ENCODE measurements around the gene INKA2. TPM values are rescaled to one million over a fixed set of nuclear protein-coding genes. Genes with fewer than 3 reads are reported as not detected.

INKA2 gene
- polyA plus RNA-seq, 1 experiment = 2.7 TPM

GRCh38 chr1:111762332-111762731 lies 23.1 kb upstream of the INKA2 start:
- TF ChIP-seq, protein P1, sequence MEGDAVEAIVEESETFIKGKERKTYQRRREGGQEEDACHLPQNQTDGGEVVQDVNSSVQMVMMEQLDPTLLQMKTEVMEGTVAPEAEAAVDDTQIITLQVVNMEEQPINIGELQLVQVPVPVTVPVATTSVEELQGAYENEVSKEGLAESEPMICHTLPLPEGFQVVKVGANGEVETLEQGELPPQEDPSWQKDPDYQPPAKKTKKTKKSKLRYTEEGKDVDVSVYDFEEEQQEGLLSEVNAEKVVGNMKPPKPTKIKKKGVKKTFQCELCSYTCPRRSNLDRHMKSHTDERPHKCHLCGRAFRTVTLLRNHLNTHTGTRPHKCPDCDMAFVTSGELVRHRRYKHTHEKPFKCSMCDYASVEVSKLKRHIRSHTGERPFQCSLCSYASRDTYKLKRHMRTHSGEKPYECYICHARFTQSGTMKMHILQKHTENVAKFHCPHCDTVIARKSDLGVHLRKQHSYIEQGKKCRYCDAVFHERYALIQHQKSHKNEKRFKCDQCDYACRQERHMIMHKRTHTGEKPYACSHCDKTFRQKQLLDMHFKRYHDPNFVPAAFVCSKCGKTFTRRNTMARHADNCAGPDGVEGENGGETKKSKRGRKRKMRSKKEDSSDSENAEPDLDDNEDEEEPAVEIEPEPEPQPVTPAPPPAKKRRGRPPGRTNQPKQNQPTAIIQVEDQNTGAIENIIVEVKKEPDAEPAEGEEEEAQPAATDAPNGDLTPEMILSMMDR (IDR thresholded peaks at IDR 0.05; ENCODE audit: low read depth, low read length) = no peak
- Histone ChIP-seq H3K4me3 (ENCODE audit: low read depth, low read length) (no peak overlapping the region), H3K27me3 (ENCODE audit: control insufficient read depth, insufficient read depth, low read length) (no peaks in the 10 kb centered on the region), H3K9me3 (ENCODE audit: control insufficient read depth, insufficient read depth, low read length) (no peaks in the 10 kb centered on the region), H3K27ac (ENCODE audit: low read depth, low read length) (no peak overlapping the region)
- ChIA-PET POLR2A (interaction anchor here (0.6 to 0.7 kb wide), 2 partner anchors 277 to 337 kb away, joined by 3 to 6 read pairs; no protein-coding TSS in a partner anchor), CTCF (interaction anchor here (2.3 to 3.0 kb wide), 3 partner anchors 48 to 280 kb away, joined by 12 to 18 read pairs (median 15); no protein-coding TSS in a partner anchor)
- no peak for DNase-seq (ENCODE audit: low read depth, low spot score)

DNA sequence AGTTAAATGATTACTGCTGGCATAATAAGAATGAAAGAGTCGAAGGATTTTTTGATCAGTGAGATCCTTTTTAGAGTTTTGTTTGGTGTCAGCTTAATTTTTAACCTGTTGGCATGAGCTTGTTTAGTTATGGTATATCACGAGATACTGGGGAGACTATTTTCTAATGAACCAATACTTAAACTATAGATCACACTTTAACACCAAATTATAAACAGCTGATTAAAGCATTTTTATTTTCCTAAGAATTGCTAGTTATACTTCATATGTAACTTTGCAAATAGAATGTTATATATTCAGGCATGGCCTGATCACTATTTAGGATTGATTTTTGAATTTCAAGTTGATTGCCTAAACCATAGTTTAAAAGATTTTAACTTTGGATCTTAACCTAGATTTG lies 22.5 kb upstream of the INKA2 start:
- H3K27ac ChIP-seq (ENCODE audit: low read depth, low read length) = no peak overlapping the region

DNA sequence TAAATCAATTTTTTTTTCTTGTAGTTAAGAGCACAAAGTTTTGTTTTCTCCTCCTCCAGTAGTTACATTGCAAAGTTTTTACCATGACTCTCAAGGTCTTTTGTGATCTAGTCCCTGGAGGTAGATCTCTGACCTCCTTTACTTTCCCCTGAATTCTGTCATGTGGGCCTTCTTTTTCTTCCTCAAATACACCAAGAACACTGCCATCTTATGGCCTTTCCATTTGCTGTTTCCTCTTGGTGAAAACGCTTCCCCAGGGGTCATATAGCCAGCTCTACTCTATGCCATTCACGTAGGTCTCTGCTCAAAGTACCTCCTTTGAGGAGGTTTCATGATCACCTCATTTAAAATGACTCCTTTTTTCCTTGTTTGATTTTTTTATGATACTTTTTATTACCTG lies 19.2 kb upstream of the INKA2 start:
- no peaks in the 10 kb centered on the region for H3K27me3 ChIP-seq (ENCODE audit: control insufficient read depth, insufficient read depth, low read length)
- no peak overlapping the region for H3K27ac ChIP-seq (ENCODE audit: low read depth, low read length)
- no peak overlapping the region for H3K4me3 ChIP-seq (ENCODE audit: low read depth, low read length)
- no peak for DNase-seq (ENCODE audit: low read depth, low spot score)
- H3K9me3 ChIP-seq (ENCODE audit: control insufficient read depth, insufficient read depth, low read length) = no peaks in the 10 kb centered on the region; the same call in 1 of the 2 replicates
- TF ChIP-seq, protein P1 (IDR thresholded peaks at IDR 0.05; ENCODE audit: low read depth, low read length) = peak; percentile 28; the same call in 1 of the 2 replicates
- POLR2A ChIA-PET = no interaction called here
- CTCF ChIA-PET = interaction anchor here (0.6 to 1.3 kb wide), 3 partner anchors 251 to 278 kb away, joined by 3 read pairs; no protein-coding TSS in a partner anchor

More for the DNA sequence above, 22.5 kb upstream of the INKA2 start:
- TF ChIP-seq, protein P1 (IDR thresholded peaks at IDR 0.05; ENCODE audit: low read depth, low read length) = no peak
- CTCF ChIA-PET = interaction anchor here (0.6 to 3.0 kb wide), 5 partner anchors 8 to 543 kb away, joined by 4 to 18 read pairs (median 12); no protein-coding TSS in a partner anchor
- no peak overlapping the region for H3K4me3 ChIP-seq (ENCODE audit: low read depth, low read length)
- H3K9me3 ChIP-seq (ENCODE audit: control insufficient read depth, insufficient read depth, low read length) = no peaks in the 10 kb centered on the region
- no peak for DNase-seq (ENCODE audit: low read depth, low spot score)
- POLR2A ChIA-PET = no interaction called here
- no peaks in the 10 kb centered on the region for H3K27me3 ChIP-seq (ENCODE audit: control insufficient read depth, insufficient read depth, low read length)

DNA sequence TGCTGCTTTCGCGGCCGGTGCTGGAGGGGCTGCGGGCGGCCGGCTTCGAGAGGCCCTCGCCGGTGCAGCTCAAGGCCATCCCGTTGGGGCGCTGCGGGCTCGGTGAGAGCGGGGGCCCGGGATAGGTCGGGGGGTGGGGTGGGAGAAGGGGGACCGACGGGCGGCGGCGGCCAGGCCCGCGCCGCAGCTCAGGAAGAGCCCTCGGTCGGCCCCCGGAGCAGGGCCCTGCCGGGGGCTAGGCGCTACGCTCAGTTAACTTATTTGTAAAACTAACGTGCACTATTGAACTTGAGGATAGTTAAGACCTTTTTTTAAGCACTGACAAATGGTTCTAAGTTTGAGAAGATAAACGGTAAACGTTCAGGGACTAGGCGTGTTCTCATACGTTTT lies 16.9 kb upstream of the INKA2 start:
- H3K4me3 ChIP-seq (ENCODE audit: low read depth, low read length) = peak overlapping the region; percentile 92
- DNase-seq (ENCODE audit: low read depth, low spot score) = no peak
- H3K9me3 ChIP-seq (ENCODE audit: control insufficient read depth, insufficient read depth, low read length) = no peaks in the 10 kb centered on the region; the same call in 1 of the 2 replicates
- no peaks in the 10 kb centered on the region for H3K27me3 ChIP-seq (ENCODE audit: control insufficient read depth, insufficient read depth, low read length)
- TF ChIP-seq, protein P1 (IDR thresholded peaks at IDR 0.05; ENCODE audit: low read depth, low read length) = no peak
- ChIA-PET CTCF (interaction anchor here (0.6 to 4.6 kb wide), 7 partner anchors 12 to 606 kb away, joined by 3 to 48 read pairs (median 7); no protein-coding TSS in a partner anchor), POLR2A (no interaction called here)
- H3K27ac ChIP-seq (ENCODE audit: low read depth, low read length) = peak overlapping the region; percentile 96

DNA sequence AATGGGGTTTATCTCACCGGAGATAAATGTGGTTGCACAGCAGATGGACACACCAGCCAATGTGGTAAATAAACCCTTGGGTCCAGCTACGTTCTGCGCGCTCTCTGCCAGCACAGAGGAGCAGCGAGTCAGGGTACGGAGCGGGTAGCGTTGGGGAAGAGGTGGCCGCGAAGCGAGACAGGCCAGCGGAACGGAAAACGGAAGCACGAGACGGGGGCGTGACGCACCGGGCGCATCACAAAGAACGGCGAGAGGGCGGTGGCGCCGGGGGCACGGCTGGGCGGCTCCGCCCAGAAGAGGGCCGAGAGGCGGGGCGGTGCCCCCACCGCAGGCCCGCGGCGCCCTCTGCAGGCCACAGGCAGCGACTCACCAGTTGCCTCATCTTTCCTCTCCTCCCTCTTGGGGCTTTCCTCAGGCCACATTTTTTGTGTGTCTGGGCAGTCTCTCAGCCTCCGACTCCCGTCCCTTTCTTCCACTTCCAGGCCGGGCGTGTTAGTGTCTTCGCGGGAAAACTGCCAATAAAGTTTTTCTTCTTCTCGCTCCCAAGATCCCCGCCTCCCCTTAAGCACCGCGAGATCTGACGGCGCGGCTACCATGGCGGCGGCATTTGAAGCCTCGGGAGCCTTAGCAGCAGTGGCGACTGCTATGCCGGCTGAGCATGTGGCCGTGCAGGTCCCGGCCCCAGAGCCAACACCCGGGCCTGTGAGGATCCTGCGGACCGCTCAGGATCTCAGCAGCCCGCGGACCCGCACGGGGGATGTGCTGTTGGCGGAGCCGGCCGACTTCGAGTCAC lies 16.3 kb upstream of the INKA2 start, which contains the start of gene DDX20:
DDX20 (plus strand) TSS at position 571 of the 793 bp plus-strand sequence; CDS start at position 595, 24 bp downstream.
- H3K27me3 ChIP-seq (ENCODE audit: control insufficient read depth, insufficient read depth, low read length) = no peaks in the 10 kb centered on the region
- peak within 1 kb of the TSS; percentile 92 for H3K4me3 ChIP-seq (ENCODE audit: low read depth, low read length)
- TF ChIP-seq, protein P1 (IDR thresholded peaks at IDR 0.05; ENCODE audit: low read depth, low read length) = peak; percentile 84
- ChIA-PET POLR2A (interaction anchor here (0.7 to 1.4 kb wide), 3 partner anchors 16 to 292 kb away, joined by 3 to 4 read pairs (median 4); partner anchors contain the start of gene INKA2), CTCF (interaction anchor here (0.6 to 4.6 kb wide), 32 partner anchors 8 to 606 kb away, joined by 3 to 48 read pairs (median 4); partner anchors contain the start of genes ADORA3, INKA2 and TMIGD3)
- peak; percentile 95 for DNase-seq (ENCODE audit: low read depth, low spot score)
- no peaks in the 10 kb centered on the region; the same call in 1 of the 2 replicates for H3K9me3 ChIP-seq (ENCODE audit: control insufficient read depth, insufficient read depth, low read length)
- peak within 1 kb of the TSS; percentile 96 for H3K27ac ChIP-seq (ENCODE audit: low read depth, low read length)
